HepG2 (cell line): ENCODE measurements around the gene KCNQ5. TPM values are rescaled to one million over a fixed set of nuclear protein-coding genes. Genes with fewer than 3 reads are reported as not detected.

Experiments
- ATAC-seq: fragments of 200-7000 bp; cut with Tn5 transposase; 3 replicates; pipeline ENCODE4 v1.9.1; 2020; ENCODE audit warnings: mild to moderate bottlenecking, moderate library complexity
- BruUV-seq: library from RNA; stranded (reverse); fragments of 400-500 nt; replicated peaks from 2 replicates; lab custom pipeline; 2021; lab: Mats Ljungman, UMichigan
- CTCF ChIA-PET: fragments of 300-600 bp; formaldehyde crosslinking; extraction: SDS; loops from one replicate; lab custom pipeline; 2021; ENCODE audit warnings: low total read pairs, inconsistent platforms, low intra/inter-chr PET ratio; lab: Yijun Ruan, JAX
- POLR2A ChIA-PET: fragments of 350-600 bp; sonication (Branson Sonifier 250); formaldehyde crosslinking; loops from one replicate; lab custom pipeline; 2020; ENCODE audit warnings: antibody characterized with exemption, inconsistent platforms; lab: Yijun Ruan, JAX
- DNase-seq: peaks from one replicate; pipeline ENCODE4 v3.0.0-alpha.2; 2015; ENCODE audit warnings: low spot score
- FAIRE-seq: peaks from 3 replicates; lab custom pipeline; 2011; peaks lifted over from hg19 to GRCh38; lab: Jason Lieb, UNC
- H2AFZ ChIP-seq: one replicate; pipeline ENCODE4 v1.6.1; 2011; ENCODE audit warnings: low read length, inconsistent platforms
- H3K27ac ChIP-seq: fragments of 300-600 bp; 3 replicates; pipeline ENCODE4 v1.8.0; 2011; ENCODE audit warnings: mixed run types, mild to moderate bottlenecking, mixed read lengths, low read length, inconsistent platforms; ENCODE audit not compliant: insufficient read depth; ENCODE audit errors: extremely low read length
- H3K27me3 ChIP-seq, 2 experiments: fragments of 200-600 bp in 1 of 2; 2 replicates in 1 of 2; 3 replicates in 1 of 2; pipeline versions ENCODE4 v1.6.0 to v1.8.0; 2011; ENCODE audit warnings: low read length in 2 of 2, mild to moderate bottlenecking in 2 of 2, moderate library complexity in 2 of 2, inconsistent platforms in 1 of 2; ENCODE audit not compliant: insufficient read depth in 2 of 2, control insufficient read depth in 1 of 2
- H3K36me3 ChIP-seq, 2 experiments: fragments of 200-600 bp in 1 of 2; replicated peaks in 1 of 2; 2 replicates in 1 of 2; 3 replicates in 1 of 2; pipeline versions ENCODE4 v1.5.1 to v1.8.0; 2011; ENCODE audit warnings: low read length in 2 of 2, inconsistent platforms in 1 of 2; ENCODE audit not compliant: insufficient read depth in 2 of 2, control insufficient read depth in 1 of 2
- H3K4me1 ChIP-seq: 2 replicates; pipeline ENCODE4 v1.5.1; 2012; ENCODE audit warnings: low read length, inconsistent platforms; ENCODE audit not compliant: insufficient read depth
- H3K4me2 ChIP-seq: 2 replicates; pipeline ENCODE4 v1.6.0; 2011; ENCODE audit warnings: low read depth, low read length, inconsistent platforms
- H3K4me3 ChIP-seq, 3 experiments: fragments of 200-600 bp in 1 of 3; sonication (generic), shearing (Covaris generic) in 1 of 3; replicated peaks in 1 of 3; 2 replicates each; pipeline ENCODE4 v1.5.1; 2011 to 2016; ENCODE audit warnings: low read length in 3 of 3, inconsistent platforms in 2 of 3, low read depth in 2 of 3, mild to moderate bottlenecking in 2 of 3, control low read depth in 1 of 3, mixed read lengths in 1 of 3; ENCODE audit not compliant: insufficient read depth in 1 of 3
- H3K79me2 ChIP-seq: one replicate; pipeline ENCODE4 v1.6.1; 2011; ENCODE audit warnings: low read length, inconsistent platforms; ENCODE audit not compliant: insufficient read depth
- H3K9ac ChIP-seq: 2 replicates; pipeline ENCODE4 v1.6.0; 2011; ENCODE audit warnings: mild to moderate bottlenecking, low read depth, low read length, inconsistent platforms; ENCODE audit not compliant: insufficient read depth
- H3K9me3 ChIP-seq: 2 replicates; pipeline ENCODE4 v1.5.1; 2012; ENCODE audit warnings: mild to moderate bottlenecking, low read length
- H4K20me1 ChIP-seq: 2 replicates; pipeline ENCODE4 v1.6.0; 2011; ENCODE audit warnings: inconsistent platforms, mild to moderate bottlenecking, low read length, moderate library complexity; ENCODE audit not compliant: insufficient read depth
- DPF2 ChIP-seq: sonication (generic); formaldehyde crosslinking; IDR thresholded peaks from 2 replicates; pipeline ENCODE4 v1.4.0; 2020; ENCODE audit warnings: mild to moderate bottlenecking, low read depth, missing genetic modification reagents, borderline replicate concordance
- MED13 ChIP-seq: sonication (generic); formaldehyde crosslinking; IDR thresholded peaks from 2 replicates; pipeline ENCODE4 v1.5.0; 2020; ENCODE audit warnings: missing genetic modification reagents
- MIER3 ChIP-seq: IDR thresholded peaks from 2 replicates; pipeline ENCODE4 v1.6.1; 2016; ENCODE audit warnings: missing compliant biosample characterization, borderline replicate concordance
- NAIF1 ChIP-seq: sonication (generic); formaldehyde crosslinking; IDR thresholded peaks from 2 replicates; pipeline ENCODE4 v1.5.0; 2020; ENCODE audit warnings: mild to moderate bottlenecking, missing genetic modification reagents, borderline replicate concordance
- PCBP2 ChIP-seq: fragments of 200-400 bp; formaldehyde crosslinking; optimal IDR thresholded peaks from 2 replicates; pipeline ENCODE3; 2018; ENCODE audit warnings: low read length, low read depth; ENCODE audit not compliant: poor library complexity, severe bottlenecking
- POLR2AphosphoS2 ChIP-seq: IDR thresholded peaks from 2 replicates; pipeline ENCODE4 v1.6.1; 2011; ENCODE audit warnings: low read depth, low read length, improper control_type of control experiment
- PRDM10 ChIP-seq: sonication (generic); formaldehyde crosslinking; IDR thresholded peaks from 2 replicates; pipeline ENCODE4 v1.4.0; 2020; ENCODE audit warnings: low read depth, missing genetic modification reagents
- TEAD3 ChIP-seq: optimal IDR thresholded peaks from 2 replicates; pipeline ENCODE3; 2016; ENCODE audit warnings: borderline replicate concordance
- TEF ChIP-seq: sonication (generic); formaldehyde crosslinking; IDR thresholded peaks from 2 replicates; pipeline ENCODE4 v1.5.0; 2020; ENCODE audit warnings: missing genetic modification reagents
- XRCC5 ChIP-seq: fragments of 200-400 bp; formaldehyde crosslinking; optimal IDR thresholded peaks from 2 replicates; pipeline ENCODE3; 2017; ENCODE audit warnings: mild to moderate bottlenecking, low read length
- YEATS4 ChIP-seq: sonication (generic); formaldehyde crosslinking; IDR thresholded peaks from 2 replicates; pipeline ENCODE4 v1.4.0; 2020; ENCODE audit warnings: missing genetic modification reagents, borderline replicate concordance
- ZMYM3 ChIP-seq: sonication (generic); formaldehyde crosslinking; IDR thresholded peaks from 2 replicates; pipeline ENCODE4 v1.5.1; 2020; ENCODE audit warnings: mild to moderate bottlenecking, missing genetic modification reagents
- ZNF350 ChIP-seq: sonication (generic); formaldehyde crosslinking; IDR thresholded peaks from 2 replicates; pipeline ENCODE4 v1.4.0; 2020; ENCODE audit warnings: mild to moderate bottlenecking, low read depth, missing genetic modification reagents, borderline replicate concordance
- ZNF430 ChIP-seq: sonication (generic); formaldehyde crosslinking; IDR thresholded peaks from 2 replicates; pipeline ENCODE4 v1.9.0; 2021; ENCODE audit warnings: mild to moderate bottlenecking, missing genetic modification reagents
- ZNF564 ChIP-seq: sonication (generic); formaldehyde crosslinking; IDR thresholded peaks from 2 replicates; pipeline ENCODE4 v1.8.1; 2023; ENCODE audit warnings: mild to moderate bottlenecking, missing genetic modification reagents
- ZNF770 ChIP-seq: sonication (generic); formaldehyde crosslinking; IDR thresholded peaks from 2 replicates; pipeline ENCODE4 v1.5.0; 2020; ENCODE audit warnings: mild to moderate bottlenecking, missing genetic modification reagents
- ZNF780A ChIP-seq: sonication (generic); formaldehyde crosslinking; IDR thresholded peaks from 2 replicates; pipeline ENCODE4 v1.8.0; 2022; ENCODE audit warnings: mild to moderate bottlenecking, missing genetic modification reagents, moderate library complexity
- ZSCAN25 ChIP-seq: sonication (generic); formaldehyde crosslinking; IDR thresholded peaks from 2 replicates; pipeline ENCODE4 v1.8.0; 2022; ENCODE audit warnings: mild to moderate bottlenecking, missing genetic modification reagents
- WGBS: methylation state at CpG from one replicate; pipeline ENCODE4 v1.1.6; 2017; ENCODE audit warnings: low lambda C conversion rate; 5-methylcytosine and 5-hydroxymethylcytosine counted together
- in situ Hi-C: cut with HindIII; loops from 2 replicates; pipeline ENCODE4 v1.10.0; 2017; ENCODE audit warnings: low pct_unique_long_range_greater_than_20kb; ENCODE audit not compliant: extremely low pct_ligation_motif_present
- intact Hi-C: fragments of 100-400 bp; cut with micrococcal nuclease; formaldehyde crosslinking; loops from one replicate; pipeline ENCODE4 v1.10.0; 2022; ENCODE audit not compliant: unreplicated experiment
- polyA plus RNA-seq, 8 experiments: library from polyadenylated mRNA; depleted of rRNA in 3 of 8; stranded (reverse) in 7 of 8; unstranded in 1 of 8; fragments of >200 nt; fragmentation: Illumina TruSeq in 4 of 8; extraction: Trizol in 4 of 8; gene quantifications; 2 replicates each; pipeline versions ENCODE4 v1.2.1 to v1.2.3, GENCODE V29; 2011 to 2016; ENCODE audit warnings: low read depth in 4 of 8, missing spikeins in 1 of 8, mixed read lengths in 1 of 8; ENCODE audit not compliant: insufficient read depth in 1 of 8
- total RNA-seq, 5 experiments: library from RNA; depleted of rRNA; stranded (reverse); fragments of >200 nt; fragmentation: Illumina TruSeq; extraction: Trizol; gene quantifications; 2 replicates each; pipeline ENCODE4 v1.2.3, GENCODE V29; 2016; ENCODE audit warnings: low read depth in 1 of 5

The KCNQ5 gene
- total and polyA plus RNA-seq, 2 of the 13 experiments (the other 11 are each of a cell fraction or from before 2014, with no cell fraction given): 0.04 TPM; not detected in 1

GRCh38 chr6:73028893-73029450 lies 407.1 kb downstream of the KCNQ5 start:
- Histone ChIP-seq H3K79me2 (no peaks in the 10 kb centered on the region), H3K4me2 (no peak overlapping the region), H3K27ac (no peak overlapping the region), H3K9ac (no peak overlapping the region), H3K27me3 (no peaks in the 10 kb centered on the region; a peak in 1 of 5 replicates), H4K20me1 (no peaks in the 10 kb centered on the region), H3K36me3 (no peaks in the 10 kb centered on the region), H3K9me3 (no peaks in the 10 kb centered on the region), H3K4me3 (no peak overlapping the region), H3K4me1 (no peaks in the 10 kb centered on the region), H2AFZ (no peak overlapping the region)
- no peak for DNase-seq
- BruUV-seq: no TSS peak
- ChIA-PET CTCF (no interaction called here), POLR2A (no interaction called here)
- no peak for FAIRE-seq
- in situ Hi-C loops (no loop called here), intact Hi-C loops (no loop called here)
- 8% methylated on average over 2 of the region's 2 CpGs for WGBS
- ATAC-seq: no peak
- TF ChIP-seq ZSCAN25 (CRISPR knock-in tag) (no peak), ZMYM3 (no peak), ZNF780A (CRISPR knock-in tag) (no peak), MIER3 (CRISPR knock-in tag) (no peak), YEATS4 (CRISPR knock-in tag) (no peak), NAIF1 (CRISPR knock-in tag) (no peak), TEF (CRISPR knock-in tag) (no peak), POLR2AphosphoS2 (no peak), PCBP2 (no peak), PRDM10 (CRISPR knock-in tag) (no peak), XRCC5 (no peak), MED13 (CRISPR knock-in tag) (no peak), DPF2 (CRISPR knock-in tag) (no peak), ZNF564 (no peak), ZNF770 (no peak), ZNF350 (no peak), ZNF430 (no peak), TEAD3 (CRISPR knock-in tag) (no peak)
